Islet precursor cell (in vitro differentiated cells): ENCODE data around the gene KRT17.
"Not testable (repeated sequence)": the region's sequence is repeated elsewhere in the genome, so short reads cannot be mapped to it uniquely, and the experiment has no call there.

Source experiments
- DNase-seq: peaks from one replicate; pipeline ENCODE4 v3.0.0-alpha.2; 2018

Gene KRT17

DNA sequence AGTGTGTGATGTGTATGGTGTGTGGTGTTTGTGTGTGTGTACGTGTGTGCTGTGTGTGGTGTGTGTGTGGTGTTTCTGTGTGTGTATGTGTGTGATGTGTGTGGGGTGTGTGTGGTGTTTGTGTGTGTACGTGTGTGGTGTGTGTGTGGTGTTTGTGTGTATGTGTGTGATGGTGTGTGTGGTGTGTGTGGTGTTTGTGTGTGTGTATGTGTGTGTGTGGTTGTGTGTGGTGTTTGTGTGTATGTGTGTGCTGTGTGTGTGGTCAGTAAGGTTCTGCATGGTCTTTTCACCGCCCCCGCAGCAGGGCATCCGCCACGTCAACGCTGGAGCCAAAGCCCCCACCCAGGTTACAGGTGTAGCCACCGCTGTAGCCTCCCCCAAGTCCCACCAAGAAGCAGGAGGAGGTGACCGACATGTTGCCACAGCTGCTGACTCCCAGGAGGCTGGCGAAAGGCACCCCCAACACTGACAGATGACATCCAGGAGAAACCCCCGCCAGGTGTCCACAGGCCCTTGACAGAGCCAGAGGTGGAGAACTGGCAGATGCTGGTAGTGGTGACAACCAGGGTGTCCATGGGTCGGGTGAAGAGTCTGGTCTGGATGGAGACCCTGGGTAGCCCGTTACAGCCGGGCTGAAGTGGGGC lies 9.3 kb upstream of the KRT17 start:
- DNase-seq = no peak

DNA sequence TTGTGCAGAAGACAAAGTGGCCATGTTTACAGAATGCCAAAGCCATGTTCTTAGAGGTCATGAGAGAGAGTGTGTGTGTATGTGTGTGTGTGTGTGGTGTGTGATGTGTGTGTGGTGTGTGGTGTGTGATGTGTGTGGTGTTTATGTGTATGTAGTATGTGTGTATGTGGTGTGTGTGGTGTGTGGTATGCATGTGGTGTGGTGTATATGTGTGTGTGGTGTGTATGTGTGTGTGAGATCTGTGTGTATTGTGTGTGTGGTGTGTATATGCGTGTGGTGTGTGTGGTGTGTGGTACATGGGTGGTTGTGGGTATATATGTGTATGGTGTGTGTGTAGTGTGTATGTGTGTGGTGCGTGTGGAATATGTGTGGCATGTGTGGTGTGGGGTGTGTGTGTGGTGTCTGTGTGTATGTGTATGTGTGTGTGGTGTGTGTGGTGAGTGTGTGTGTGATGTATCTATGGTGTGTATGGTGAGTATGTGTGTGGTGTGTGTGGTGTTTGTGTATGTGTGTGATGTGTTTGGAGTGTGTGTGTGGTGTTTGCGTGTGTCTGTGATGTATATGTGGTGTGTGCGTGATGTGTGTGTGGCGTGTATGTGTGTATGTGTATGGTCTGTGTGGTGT lies 8.2 kb upstream of the KRT17 start:
- no peak for DNase-seq

DNA sequence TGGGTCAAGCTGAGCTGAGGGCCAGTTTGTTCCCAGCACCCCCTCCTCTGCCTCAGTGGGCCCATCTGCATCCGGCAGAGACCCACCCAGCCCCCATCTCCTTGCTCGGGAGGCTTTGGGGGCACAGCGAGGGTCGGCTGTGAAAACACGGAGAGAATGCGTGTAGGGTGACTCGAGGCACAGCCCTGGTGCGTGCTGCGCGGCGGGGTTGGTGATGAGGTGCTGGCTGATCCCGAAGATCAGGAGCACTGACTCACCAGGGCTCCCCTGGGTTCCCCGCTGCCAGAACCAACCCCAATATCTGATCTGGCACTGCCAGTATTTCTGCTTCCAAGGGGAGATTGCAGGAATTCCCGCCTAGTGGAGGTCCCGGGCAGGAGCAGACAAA lies 7.5 kb upstream of the KRT17 start:
- DNase-seq = no peak

DNA sequence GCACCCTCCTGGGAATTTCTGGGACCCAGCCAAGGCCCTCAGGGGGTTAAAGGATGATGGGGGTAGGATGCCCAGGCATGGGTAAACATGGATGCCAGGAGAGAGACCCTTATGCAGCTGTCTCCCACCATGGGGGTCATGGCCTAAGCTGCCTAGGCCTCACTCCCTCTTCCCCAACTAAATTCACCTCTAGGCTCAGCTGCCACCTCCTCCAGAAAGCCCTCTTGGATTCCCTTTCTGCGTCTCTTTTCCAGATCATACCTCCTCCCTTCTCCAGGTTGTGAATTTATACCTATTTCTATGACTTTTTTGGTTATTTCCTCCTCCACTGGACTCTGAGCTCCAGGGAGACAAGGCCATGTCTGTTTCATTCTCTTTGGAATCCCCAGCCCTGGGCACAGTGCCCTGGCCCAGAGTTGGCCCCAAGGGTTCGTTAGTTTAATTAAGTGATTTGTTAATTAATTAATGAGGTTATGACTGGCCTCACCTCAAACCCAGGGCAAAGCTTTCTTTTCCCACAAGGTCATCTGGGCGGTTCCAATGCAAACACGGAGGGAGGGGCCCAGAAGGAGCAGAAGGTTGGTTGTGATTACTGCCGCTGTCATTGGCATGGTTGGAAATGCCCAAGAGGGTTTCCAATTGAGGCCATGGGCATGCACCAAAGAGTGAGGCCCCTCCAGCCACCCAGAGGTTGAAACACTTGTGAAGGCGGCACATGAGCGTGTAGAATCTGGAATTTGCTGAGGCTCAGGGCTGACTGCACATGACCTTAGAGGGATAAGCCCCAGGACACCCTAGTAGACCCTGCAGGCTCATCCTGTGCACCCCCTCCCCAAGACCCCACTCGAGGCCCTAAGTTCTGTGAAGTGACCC lies 6.9 kb upstream of the KRT17 start:
- DNase-seq = no peak

DNA sequence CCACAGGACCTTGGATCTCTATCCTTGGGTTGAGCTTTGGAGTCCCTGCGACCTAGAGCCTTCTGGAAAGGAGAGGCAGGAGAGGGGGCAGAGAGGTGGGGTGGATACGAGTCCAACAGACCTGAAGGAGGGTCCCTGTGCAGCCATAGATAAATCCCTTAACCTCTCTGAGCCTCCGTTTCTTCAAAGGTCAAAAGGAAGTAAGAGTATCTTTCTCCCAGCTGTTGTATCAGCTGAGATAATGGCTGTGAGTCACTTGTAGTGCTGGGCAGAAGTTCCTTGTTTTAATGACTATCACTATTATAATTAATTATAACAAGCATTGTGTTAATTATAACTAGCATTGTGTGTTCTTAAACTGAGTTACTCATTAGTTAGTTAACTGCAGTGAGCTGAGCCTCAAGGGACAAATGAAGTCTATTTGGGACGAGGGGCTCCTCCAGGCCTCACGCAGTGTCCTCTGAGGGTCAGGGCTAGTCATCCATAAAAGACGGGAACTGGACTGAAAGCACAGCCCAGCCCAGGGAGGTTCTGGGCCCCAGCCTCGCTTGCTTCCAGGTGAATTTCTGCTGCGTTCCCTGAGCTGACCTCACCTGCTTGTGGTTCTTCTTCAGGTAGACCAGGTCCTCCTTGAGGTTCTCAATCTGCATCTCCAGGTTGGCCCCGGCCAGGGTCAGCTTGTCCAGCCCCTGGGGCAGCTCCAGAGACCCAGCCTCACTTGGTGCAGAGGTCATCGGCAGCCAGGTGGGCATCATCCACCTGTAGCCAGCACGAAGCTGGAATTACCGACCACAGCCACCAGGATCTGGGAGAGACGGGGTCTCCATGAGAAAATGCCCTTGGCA lies 5.7 kb upstream of the KRT17 start:
- DNase-seq = no peak

DNA sequence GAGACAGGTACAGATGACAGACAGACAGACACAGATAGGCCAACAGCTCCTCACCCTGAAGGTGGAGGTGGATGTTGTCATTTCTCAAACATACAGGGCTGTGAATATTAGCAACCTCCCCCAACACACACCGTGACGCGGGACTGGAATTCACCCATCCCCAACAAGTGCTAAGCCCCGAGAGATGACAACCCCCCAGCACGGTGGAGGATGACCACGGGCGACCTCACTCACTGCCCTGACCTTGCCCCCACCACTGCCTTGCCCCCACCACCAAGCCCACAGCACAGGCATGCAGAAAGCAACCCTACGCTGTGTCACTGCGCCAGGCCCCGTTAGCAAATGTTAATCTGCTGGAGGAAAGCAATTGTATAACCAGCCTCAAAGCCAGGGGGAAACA lies 4.9 kb upstream of the KRT17 start:
- DNase-seq = no peak

DNA sequence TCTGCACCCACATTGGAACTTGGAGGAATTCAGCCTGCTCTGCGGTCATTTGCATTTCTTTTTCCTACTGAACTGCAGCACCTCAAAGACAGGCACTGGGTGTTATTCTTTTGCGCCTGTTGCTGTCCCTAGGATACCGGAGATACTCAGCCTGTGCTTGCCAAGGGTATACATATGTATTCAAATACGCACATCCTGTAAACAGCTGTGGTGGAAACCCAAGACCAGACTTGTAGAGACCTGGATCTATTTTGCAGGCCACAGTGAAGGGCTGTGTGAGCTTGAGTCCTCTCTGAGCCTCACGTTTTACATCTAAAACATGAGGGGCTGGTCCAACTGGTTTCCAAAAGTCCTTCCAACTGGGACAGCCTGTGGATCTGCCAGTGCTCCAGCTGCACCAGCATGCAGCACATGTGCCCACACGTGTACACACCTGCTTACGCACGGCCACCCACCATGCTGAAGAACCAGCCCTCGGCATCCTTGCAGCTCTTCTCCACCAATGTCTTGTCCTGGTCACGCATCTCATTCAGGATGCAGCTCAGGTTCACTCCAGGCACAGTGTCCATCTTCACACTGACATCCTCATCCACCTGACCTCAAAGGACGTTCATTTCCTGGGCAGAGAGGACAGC lies 4.4 kb upstream of the KRT17 start:
- DNase-seq = not testable (repeated sequence)

DNA sequence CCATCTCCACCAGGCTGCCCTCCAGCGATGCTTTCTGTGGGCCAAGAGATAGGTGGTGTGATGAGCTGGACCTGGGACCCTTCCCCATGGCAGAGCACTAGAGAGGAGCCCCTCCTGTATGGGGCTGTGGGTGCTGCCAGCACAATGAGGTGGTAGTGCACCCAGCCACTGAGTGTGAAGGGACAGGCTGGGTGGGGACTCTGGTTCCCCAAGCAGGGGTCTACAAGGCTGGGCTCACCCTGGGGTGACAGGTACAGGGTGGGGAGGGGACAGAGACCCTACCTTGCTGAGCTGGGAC lies 3.6 kb upstream of the KRT17 start:
- not testable (repeated sequence) for DNase-seq

DNA sequence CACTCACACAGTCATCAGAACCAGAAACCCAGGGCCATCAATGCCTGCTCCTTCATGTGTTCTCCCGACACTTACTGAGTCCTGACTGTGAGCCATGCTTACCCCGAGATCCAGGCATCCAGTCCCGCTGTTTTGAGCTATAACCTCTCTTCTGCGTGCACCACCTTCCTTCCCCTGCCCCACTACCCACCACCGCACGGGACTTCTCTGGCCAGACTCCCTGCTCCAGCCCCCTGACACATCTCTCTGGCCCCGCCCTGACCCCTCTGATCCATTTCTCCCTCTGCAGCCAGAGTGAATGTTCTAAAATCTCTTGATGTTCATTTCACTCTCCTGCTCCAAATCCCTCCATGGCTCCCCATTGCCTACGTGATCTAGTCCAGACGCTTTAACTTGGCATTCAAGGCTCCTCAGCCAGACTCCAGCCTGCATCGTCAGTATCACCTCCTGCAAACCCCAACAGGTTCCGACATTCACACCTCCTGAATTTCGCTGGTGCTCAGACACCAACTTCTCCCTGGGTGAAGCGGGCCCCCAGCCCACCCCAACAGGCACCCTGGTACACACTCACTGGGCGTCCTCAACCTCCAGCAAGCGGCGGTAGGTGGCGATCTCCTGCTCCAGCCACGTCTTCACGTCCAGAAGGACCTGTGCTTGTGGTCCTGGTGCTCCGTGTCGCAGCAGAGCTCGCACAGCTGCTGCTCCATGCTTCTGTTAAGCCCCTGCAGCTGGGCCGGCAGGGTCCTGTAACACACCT lies 3.1 kb upstream of the KRT17 start:
- no peak for DNase-seq

DNA sequence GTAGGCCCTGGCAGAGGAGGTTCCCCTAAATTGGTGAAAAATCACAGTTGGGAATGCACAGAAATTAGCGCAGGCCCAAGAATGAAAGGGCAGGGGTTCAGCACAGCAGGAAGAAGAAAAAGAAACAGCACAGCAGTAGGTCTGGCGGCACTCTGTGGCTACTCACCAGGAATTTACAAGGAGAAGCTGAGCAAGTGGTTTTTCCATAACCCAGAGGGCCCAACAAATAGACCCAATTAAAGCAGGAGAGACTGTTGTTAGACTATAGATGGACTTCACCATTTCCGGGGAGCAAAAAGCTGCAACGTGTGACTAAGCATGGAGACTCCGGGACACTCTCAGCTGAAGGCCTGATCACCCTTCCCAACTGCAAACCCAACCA lies 2.5 kb upstream of the KRT17 start:
- not testable (repeated sequence) for DNase-seq

DNA sequence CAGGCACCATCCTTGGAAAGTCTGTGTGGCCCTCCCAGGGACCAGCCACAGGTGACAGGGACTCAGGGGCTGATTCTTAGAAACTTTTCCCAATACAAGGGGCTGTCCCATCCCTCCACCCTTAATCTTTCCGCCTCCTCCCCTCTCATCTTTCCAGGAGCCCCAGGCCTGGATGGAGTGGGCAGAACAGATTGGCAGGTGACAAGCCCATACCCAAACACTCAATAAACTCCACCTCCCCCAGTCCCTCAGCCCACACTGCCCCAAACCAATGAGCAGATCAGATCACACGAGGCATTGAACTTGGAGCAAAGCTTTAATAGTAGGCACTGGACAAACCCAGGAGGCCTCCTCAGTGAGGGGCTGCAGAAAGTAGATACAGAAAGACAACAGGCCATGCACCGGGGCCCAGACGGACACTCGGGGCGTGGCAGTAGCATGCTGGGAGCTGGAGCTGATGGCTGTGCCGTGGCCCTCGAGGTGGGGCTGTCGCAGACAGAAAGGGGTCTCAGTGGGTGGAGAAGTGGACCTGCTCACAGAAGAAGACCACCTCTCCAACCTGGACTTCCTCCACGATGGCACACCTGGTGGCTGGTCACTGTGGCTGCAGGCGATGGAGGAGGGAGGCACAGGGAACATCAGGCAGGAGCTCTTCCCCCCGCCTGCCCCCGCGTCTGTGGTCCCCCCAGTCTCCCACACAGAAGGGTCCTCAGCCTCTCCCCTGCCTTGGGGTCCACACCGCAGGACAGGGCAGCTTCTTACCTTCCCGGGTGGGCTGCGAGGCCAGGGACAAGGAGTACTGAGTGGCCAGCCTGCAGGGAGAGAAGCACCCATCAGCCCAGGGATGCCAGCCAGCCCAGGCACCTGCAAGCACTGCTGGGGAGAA lies 1.9 kb upstream of the KRT17 start:
- DNase-seq = not testable (repeated sequence)

DNA sequence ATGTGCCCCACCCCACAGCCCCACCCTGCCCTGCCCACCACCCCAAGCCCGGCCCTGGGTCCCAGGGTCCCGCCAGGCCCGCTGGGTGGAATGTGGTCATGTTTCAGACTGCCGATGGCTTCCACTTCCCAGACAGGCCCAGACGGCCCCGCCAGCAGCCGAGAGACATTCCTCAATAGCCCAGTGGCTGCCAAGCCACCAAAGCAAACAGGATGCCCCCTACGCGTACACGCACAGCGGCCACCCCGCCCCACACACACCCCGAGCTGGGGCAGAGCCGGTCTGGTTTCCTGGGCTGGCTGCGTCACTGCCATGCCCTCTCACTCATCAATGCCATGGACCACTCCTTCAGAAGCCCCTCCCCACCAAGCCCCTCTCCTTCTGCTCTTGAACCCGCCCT lies 1.2 kb upstream of the KRT17 start:
- DNase-seq = peak; percentile 83

DNA sequence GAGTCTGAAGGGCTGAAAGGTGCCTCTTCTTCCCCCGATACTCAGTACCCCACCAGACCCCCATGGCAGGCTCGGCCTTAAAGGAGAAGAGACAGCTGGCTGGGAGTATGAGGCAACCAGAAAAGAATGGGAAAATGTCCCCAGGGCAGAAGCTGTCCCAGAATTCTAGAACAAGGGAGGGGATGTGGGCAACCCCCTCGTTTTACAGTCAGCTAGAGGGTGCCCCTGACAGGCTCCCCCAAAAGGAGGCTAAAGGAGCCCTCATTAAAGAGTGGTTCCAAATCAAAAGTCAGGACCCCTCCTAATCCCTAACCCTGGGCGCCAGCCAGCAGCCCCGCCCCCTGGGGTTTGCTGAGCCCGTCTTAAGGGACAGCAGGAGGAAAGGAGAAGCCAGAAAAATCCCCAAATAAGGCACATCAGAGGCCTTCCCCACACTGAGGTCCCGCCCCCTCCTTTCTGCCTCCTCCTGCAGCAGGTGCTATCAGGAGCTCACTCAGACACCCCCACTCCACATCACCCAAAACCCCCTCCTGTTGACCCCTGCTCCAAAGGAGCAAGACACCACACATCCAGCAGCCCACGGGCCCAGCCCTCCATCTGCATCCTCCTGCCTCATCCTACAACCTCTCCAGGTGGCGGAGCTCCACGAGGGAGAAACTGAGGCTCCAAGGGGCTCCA lies 1.1 kb downstream of the KRT17 start:
- DNase-seq = peak; percentile 70

DNA sequence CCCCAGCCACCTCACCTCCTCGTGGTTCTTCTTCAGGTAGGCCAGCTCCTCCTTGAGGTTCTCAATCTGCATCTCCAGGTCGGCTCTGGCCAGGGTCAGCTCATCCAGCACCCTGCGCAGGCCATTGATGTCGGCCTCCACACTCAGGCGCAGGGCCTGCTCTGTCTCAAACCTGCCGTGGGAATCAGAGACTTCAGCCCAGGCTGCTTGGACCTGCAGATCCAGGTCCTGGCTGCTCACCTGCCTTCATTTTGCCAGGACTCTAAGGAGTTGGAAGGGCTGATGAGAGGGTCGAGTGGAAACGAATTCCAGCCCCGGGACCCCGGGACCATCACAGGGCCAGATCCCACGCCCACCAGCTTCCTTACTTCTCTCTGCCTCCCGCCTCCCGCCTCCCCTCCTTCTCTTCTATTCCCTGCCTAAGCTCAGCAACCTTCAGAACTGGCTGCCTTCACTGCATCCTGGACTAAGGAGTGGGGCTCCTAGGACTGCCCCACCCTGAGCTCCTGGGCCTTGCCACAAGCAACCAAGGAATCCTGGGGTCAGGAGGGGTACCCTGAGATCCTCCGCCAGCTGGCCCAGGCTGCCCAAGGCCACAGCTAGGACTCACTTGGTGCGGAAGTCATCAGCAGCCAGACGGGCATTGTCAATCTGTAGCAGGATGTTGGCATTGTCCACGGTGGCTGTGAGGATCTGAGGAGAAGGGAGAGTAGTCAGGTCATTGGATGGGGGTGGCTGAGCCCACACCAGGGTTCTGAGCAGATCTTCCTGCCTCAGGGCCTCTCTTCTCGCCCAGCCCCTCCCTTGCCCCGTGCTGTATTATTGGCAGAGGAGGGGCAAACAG lies 1.8 kb downstream of the KRT17 start:
- peak; percentile 74 for DNase-seq

DNA sequence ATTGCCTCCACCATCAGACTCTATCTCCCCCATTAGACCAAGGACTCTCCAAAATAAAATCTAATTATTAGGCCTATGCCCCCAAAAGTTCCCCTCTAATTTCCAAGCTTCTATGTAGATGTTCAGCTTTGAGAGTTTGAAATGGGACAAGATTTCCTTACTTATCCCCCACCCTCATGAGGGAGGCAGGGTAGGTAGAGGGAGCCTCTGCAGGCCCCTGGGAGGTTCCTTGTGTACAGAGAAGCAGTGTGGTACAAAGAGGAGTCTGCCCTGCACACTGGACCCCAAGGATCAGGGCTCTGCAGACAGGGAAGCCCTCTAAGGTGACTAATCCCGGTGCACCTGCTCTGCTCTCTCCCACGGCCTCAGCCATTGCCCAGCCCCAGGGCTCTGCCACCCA lies 2.5 kb downstream of the KRT17 start:
- no peak for DNase-seq

DNA sequence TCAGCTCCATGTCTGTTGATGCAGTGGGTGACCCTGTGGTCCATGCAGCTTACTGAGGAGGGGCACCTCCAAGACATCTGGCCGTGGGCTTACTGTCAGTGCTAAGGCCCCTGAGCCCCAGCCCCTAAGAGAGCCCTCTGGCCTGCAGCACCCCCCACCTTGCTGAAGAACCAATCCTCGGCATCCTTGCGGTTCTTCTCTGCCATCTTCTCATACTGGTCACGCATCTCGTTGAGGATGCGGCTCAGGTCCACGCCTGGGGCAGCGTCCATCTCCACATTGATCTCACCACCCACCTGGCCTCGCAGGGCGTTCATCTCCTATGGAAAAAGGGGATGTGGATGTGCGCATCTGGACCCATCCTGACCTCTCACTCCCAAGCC lies 2.9 kb downstream of the KRT17 start:
- not testable (repeated sequence) for DNase-seq

DNA sequence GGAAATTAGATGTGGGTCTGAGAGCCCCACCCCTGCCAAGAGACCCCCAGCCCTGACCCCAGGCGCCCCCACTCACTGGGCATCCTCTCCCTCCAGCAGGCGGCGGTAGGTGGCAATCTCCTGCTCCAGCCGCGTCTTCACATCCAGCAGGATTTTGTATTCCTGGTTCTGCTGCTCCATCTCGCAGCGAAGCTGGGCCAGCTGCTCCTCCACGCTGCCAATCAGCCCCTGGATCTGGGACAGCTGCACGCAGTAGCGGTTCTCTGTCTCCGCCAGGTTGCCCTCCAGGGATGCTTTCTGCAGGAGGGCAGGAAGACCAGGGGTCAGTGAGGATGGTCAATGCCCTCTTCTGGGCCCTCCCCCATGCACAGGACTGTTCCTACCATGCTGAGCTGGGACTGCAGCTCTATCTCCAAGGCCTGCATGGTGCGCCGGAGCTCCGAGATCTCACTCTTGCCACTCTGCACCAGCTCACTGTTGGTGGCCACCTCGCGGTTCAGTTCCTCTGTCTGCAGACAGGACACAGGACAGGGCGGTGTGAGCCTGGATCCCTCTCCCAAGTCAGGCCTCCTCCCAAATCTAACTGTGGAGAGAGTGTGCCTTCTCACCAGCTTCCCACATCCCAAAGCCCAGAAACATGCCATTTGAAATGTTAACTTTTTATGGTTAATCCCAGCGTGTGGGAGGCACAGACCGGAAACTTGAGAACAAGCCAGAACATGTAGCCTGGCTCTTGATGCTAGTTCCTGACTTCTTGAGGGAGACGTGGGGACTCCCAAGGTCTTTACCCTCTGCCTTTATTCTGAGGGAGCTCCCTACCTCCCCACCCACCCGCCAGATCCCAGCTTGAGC lies 3.6 kb downstream of the KRT17 start:
- peak; percentile 59 for DNase-seq

DNA sequence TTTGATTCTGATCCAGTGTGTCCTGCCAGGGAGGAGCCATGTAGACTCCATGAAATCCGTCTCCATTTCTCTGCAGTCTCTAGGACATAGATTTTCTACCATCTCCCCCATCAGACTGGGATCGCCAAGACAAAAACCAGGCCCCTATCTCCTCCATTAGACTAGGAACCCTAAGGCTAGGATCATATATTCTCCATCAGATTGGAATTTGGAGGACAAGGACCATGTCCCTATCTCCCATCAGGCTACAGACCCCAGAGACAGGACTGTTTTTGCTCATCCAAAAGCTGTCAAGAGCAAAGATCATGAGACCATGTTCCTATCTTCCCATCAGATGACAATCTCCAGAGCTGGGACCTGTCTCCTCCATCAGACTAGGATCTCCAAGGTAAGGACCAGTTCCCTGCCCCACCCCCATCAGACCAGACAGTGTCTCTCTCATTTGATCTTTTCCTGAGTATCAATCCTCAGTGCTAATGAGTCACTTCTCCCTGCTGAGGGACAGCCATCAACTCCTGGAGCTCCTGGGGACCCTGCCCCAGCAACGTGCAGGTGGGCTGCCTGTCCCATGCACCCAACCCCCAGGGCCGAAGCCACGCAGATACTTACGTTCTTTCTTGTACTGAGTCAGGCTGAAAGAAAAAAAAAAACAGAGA lies 4.3 kb downstream of the KRT17 start:
- peak; percentile 69 for DNase-seq
